GM21528 (cell line): Measurements from ENCODE around the gene ATP2B3.

Experiments
- ATAC-seq: cut with Tn5 transposase; IDR thresholded peaks from one replicate; pipeline ENCODE4 v1.9.1; 2021; ENCODE audit warnings: mild to moderate bottlenecking, moderate library complexity; ENCODE audit not compliant: unreplicated experiment, low FRiP score

ATP2B3 gene

DNA sequence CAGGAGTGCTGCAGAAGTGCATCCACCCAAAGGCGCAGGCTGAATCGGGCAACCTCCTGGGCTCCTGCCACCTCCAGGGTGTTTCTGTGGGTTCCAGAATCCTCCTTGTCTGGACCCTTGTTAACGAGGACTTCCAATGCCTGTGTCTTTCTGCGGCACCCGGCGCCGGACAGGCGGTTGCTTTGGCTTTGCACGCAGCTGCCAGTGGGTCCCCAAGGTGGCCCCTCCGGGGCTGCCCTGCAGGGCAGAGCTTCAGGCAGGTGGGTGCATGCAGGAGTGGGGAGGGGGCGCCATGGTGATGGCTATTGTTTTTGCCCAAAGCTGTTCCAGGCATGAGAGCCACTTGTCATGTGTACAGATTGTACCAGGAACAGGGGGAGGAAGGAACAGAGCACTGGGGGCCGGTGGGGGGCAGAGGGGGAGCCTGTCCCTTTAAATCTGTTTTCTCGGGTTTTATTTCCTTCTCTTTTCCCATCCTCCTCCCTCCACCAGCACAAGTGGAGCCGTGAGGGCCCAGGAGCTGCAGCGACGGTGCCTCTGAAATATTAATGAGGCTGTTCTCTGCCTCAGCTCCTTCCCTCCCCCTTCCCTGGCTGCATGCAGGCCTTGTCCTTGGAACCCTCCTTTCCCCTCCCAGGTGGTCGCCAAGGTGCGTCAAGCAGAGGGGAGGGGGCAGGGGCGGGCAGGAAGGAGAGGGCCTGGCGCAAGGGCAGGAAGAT is 13.1 kb downstream of the ATP2B3 start:
- ATAC-seq = no peak

GRCh38 chrX:153533091-153533490 is 15.6 kb downstream of the ATP2B3 start:
- ATAC-seq = no peak

DNA sequence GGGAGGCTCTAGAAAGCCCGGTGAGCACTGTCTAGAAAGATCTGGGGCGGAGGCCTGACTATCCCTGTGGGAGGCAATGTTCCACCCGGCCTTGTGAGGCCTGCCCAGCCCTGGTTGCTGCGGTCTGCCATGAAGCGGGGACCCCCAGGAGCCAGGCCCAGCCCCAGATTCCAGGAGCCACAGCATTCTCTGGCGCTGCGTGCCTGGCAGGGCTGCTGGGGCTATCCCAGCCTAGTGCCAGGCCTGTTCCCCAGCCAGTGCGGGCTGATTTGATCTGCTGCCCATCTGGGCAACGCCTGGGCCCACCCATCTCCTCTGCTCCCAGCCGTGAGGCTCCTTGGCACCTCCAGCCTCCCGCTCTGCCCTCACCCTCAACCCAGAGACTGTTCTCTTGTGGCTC is 19.6 kb downstream of the ATP2B3 start:
- ATAC-seq = no peak

- ATAC-seq = no peak
Observed at GRCh38 chrX:153537526-153538295, 20.3 kb downstream of the ATP2B3 start.

DNA sequence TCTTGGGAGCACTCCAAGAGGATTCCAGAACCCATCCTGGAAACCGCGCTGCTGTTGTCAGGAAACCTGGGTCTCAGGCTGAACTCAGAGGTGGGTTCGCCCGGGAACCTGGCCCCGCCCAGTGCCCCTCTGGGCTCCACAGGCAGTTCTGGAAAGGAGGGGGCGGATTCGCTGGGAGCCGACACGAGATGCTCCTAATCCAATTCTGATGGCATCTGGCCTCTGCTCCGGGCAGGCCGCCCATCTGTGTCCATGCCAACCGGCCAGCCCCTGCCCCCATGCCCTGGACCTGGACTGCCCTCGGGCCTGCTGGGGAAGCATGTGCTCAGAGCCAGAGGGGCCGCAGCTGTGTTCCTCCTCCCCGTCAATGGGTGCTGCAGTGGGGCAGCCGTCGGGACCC is 21.0 kb downstream of the ATP2B3 start:
- ATAC-seq = no peak

DNA sequence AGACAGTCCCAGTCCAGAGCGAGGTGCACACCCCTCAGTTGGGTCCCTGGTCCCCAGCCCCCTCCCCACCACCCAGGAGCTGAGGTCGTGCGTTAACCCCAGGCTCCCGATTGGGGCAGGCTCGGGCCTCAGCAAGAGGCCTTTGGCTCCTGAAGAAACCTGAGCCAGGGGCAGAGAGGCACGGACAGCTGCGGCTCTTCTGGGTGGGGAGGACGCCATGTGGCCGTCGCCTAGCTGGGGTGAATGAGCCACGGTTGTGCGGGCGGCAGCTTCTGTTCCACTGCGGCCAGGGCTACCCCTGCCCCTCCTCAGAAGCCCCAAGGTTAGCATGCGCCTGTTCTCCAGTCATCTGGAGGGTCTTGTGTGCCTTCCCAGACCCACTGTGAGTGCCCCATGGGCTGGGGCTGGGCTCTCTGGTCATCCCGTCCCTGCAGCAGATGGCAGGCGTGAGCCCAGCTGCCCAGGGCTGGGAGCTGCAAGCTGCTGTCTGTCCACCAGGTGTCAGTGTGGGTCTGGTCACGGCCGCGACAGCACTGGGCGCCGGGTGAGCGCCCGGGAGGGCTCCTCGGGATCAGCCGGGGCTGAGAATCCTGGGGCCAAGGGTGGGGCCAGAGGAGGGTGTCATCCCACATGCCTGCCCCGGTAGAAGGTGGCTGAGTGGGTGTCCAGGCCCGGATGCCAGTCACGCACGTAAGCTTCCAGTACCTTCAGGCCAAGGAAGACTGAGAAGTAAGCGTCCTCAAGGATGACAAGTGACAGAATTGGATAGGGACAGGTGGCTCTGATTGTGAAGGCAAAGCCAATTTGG is 21.9 kb downstream of the ATP2B3 start:
- ATAC-seq = no peak

DNA sequence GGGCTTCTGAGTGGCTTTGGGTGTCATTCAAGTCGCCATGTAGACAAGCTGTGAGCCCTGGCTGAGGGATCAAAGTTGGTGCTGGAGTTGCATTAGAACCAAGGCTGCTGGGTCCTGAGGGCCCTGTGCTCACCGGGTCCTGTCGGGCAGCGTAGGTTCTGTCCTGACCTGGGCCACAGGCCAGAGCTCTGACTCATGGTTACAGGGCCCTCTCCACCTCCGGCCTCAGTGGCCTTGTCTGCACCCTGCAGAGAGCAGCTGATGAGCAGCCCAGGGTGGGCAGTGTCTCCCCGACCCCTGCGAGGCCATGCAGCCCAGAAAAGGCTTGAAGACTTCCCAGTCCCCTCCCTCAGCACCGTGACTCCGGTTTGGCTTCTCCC is 22.5 kb downstream of the ATP2B3 start:
- no peak for ATAC-seq

DNA sequence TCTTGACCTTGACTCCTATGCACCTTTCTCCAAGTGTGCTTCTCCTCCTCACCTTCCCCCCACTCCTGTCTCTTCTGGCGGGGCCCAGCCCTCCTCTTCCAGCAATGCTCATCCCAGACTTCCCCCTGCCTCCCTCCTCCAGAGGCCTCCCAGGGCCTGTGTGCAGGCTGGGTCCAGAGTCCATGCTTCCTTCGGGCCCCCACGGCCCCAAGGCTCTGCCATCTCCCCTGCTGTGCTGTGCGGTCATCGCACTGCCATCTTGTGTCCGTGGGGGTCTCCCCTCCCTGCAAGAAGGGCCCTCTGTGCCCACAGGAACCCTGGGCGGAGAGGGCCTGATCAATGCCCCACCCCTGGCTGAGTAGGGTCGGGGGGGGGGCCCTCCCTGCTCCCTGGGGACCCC is 27.3 kb downstream of the ATP2B3 start:
- ATAC-seq = no peak

GRCh38 chrX:153546386-153546785 is 28.9 kb downstream of the ATP2B3 start:
- no peak for ATAC-seq

DNA sequence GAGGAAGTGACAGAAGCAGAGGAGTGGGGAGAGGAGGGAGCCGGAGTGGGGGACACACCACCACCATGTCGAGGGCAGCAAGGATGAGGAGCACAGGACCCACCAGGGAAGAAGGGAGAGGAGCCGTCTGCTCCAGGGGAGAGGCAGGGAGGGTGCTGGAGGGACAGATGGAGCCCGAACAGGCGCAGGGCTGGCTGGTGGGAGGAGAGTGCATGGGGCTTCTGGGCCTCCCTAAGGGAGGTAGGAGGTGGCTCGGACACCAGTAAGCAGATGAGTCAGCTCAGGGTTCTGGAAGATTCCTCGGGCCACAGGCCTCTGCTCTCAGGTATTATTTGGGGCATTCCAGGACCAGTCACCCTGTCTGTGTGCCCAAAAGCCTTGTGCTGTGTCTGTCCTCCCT is 29.8 kb downstream of the ATP2B3 start:
- ATAC-seq = no peak

GRCh38 chrX:153549231-153549630 is 31.8 kb downstream of the ATP2B3 start:
- no peak for ATAC-seq

- no peak for ATAC-seq
Observed at GRCh38 chrX:153549807-153550206, 32.4 kb downstream of the ATP2B3 start.

- no peak for ATAC-seq
Observed at GRCh38 chrX:153551135-153551534, 33.7 kb downstream of the ATP2B3 start.

DNA sequence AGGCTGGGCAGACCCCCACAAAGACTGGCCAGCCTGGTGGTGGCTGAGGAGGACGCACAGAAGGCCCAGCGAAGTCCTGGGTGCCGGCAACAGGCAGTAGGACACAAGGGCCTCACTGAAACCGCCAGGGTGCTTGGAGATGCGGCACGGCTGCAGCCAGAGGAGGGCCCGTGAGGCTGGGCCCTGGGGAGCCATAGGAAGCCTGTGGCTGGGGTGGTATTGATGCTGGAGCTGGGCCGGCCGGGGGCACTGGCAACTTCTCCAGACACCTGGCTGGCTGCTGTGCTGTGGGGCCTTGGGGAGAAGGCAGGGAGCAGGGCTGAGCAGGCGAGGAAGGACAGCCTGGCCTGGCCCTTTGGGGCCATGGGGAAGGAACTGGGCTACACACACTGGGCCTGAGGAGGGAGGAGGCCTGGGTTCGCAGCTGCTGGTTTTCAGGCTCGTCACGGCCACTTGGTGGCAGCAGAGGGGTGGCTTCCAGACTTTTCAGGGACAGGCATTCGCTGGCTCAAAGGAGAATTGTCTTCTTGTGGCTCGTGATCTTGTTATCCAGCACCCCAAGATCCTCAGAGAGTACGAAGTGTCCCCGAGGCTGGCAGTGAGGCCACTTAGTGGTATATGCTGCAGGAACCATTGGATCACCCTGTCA is 37.2 kb downstream of the ATP2B3 start:
- no peak for ATAC-seq

GRCh38 chrX:153556767-153557166 is 39.3 kb downstream of the ATP2B3 start:
- no peak for ATAC-seq

- ATAC-seq = no peak
Observed at GRCh38 chrX:153557618-153558355, 40.3 kb downstream of the ATP2B3 start.

DNA sequence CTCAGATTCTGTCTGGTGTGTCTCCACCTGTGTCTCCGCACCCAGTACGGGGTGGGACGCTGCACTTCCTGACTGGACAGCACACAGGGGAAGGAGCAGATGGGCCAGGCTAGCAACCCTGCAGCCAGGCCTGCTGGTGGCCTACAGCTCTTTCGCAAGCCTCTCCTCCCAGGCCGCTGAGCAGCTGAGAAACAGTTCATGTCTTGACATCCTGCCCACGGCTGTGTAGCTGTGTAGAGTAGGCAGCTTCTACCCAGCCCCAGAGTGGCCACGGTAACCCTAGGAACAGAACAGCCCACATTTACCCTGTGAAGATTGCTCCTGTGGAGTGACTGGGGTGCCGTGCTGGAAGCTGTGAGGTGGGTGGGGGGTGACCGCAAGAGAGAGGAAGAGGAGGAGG is 42.6 kb downstream of the ATP2B3 start:
- ATAC-seq = no peak

- no peak for ATAC-seq
Observed at GRCh38 chrX:153560466-153560865, 43.0 kb downstream of the ATP2B3 start.

GRCh38 chrX:153561337-153561736 is 43.9 kb downstream of the ATP2B3 start:
- no peak for ATAC-seq

DNA sequence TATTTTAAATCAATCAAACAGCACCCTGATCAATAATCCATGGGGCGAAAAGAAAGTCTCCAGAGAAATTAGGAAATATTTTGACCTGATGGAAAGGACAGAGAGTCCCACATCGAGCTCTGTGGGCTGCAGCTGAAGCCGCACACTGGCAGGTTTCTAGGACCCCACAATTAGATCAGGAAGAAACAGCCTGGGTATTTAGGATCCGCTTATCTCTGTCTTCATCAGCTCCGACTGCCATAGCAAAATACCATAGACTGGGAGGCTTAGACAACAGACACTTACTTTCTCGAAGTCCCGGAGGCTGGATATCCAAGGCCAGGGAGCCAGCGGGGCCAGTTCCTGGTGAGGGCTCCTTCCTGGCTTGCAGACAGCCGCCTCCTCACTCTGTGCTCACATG is 45.1 kb downstream of the ATP2B3 start:
- ATAC-seq = no peak
